HG02885 (cell line): ENCODE measurements around the gene ERMARD.

Source experiments
- ATAC-seq: cut with Tn5 transposase; IDR thresholded peaks from one replicate; pipeline ENCODE4 v1.9.1; 2021; ENCODE audit warnings: mild to moderate bottlenecking; ENCODE audit not compliant: unreplicated experiment, poor library complexity

ERMARD gene

DNA sequence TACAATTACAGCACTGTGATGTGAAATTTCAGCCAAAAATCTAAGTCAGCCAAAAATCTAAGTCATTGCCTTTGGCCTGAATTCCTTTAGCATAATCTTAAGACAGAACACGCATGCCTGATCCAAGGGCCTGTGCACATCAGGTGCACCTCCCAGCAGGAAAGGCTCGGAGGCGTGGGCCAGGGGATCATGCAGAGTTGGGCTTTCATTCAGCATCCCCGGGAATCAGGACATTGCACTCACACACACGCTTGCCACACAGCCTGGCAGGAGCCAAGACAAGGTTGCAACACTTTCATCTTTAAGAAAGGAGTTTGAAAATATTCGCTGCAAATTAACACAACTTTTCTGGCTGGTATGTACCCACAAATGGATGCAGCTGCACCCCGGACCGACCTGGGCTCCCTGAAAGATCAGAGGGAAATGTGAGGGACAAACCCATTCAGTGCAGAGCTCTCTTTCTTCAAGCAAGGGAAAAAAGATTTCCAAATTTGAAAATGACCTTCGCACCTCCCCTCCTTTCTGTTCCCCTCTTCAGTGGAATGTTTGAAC is 48.8 kb downstream of the ERMARD start:
- ATAC-seq, result no peak

GRCh38 chr6:169800668-169801395 is 49.4 kb downstream of the ERMARD start:
- no peak for ATAC-seq

DNA sequence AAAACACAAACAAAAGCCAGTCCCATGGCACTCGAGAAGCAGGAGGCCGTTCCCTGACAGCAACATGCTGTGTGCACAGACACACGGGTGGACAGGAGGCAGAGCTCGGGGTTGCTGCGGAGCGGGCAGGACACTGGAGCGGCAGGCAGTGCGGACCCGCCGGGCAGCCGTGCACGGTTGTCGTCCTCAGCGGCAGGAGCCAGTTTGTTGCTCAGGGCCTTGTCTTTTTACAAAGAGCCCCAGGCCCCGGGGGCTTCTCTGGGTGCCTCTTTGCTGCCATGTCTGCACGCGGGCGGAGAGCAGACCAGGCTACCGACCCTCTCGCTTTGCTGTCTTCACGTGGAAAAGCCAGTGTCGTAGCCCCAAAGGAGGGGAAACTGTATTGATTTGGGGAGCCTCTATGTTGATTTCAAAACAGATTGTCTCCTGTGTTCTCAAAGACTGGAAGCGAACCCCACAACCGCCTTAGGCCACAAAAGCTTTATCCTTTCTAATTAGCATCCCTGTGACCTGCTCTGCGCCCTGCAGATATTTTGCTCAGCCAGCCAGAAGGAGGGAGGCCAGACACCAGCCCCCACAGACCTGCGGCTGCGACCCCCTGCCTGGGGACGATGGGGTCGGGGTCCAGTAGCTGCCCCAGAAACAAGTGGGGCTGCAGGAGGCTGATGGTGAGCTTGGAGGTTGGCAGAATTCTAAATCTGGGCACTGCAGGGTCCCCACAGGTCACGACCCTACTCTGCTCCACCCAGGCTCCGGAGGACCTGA is 50.2 kb downstream of the ERMARD start:
- ATAC-seq, result no peak

- no peak for ATAC-seq
Measured at GRCh38 chr6:169802790-169803189, 51.4 kb downstream of the ERMARD start.

- ATAC-seq, result peak; percentile 46
Measured at GRCh38 chr6:169803271-169803811, 51.9 kb downstream of the ERMARD start.

DNA sequence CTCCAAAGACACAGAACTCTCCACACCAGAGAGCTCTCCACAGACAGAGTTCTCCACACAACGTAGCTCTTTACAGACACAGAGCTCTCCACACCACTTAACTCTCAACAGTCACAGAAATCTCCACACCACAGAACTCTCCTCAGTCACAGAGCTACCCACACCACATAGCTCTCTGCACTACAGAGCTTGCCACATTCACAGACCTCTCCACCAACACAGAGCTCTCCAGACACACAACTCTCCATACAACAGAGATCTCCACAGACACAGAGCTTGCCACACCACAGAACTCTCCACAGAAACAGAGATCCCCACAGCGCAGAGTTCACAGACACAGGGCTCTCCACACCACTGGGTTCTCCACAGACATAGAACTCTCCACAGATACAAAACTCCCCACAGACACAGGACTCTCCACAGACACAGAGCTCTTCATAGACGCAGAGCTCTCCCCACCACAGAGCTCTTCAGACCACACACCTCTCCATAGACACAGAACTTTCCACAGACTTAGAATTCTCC is 52.5 kb downstream of the ERMARD start:
- peak; percentile 20 for ATAC-seq

- ATAC-seq, result no peak
Measured at GRCh38 chr6:169804427-169804826, 53.0 kb downstream of the ERMARD start.

GRCh38 chr6:169805242-169805838 is 53.9 kb downstream of the ERMARD start:
- no peak for ATAC-seq

DNA sequence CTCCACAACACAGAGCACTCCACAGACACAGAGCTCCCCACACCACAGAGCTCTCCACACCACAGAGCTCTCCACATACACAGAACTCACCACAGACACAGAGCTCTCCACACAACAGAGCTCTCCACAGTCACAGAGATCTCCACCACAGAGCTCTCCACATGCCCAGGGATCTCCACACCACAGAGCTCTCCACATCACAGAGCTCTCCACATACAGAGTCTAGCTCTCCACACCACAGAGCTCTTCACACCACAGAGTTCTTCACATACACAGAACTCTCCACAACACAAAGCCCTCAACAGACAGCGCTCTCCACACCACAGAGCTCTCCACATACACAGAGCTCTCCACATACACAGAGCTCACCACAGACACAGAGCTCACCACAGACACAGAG is 55.3 kb downstream of the ERMARD start:
- no peak for ATAC-seq

GRCh38 chr6:169807229-169807628 is 55.8 kb downstream of the ERMARD start:
- no peak for ATAC-seq

- no peak for ATAC-seq
Measured at GRCh38 chr6:169807699-169808607, 56.5 kb downstream of the ERMARD start.

- no peak for ATAC-seq
Measured at GRCh38 chr6:169808608-169808967, 57.2 kb downstream of the ERMARD start.

GRCh38 chr6:169809386-169809785 is 58.0 kb downstream of the ERMARD start:
- no peak for ATAC-seq

GRCh38 chr6:169810066-169810989 is 58.9 kb downstream of the ERMARD start:
- no peak for ATAC-seq

GRCh38 chr6:169811072-169811471 is 59.6 kb downstream of the ERMARD start:
- no peak for ATAC-seq

GRCh38 chr6:169811521-169812256 is 60.3 kb downstream of the ERMARD start:
- ATAC-seq, result no peak

DNA sequence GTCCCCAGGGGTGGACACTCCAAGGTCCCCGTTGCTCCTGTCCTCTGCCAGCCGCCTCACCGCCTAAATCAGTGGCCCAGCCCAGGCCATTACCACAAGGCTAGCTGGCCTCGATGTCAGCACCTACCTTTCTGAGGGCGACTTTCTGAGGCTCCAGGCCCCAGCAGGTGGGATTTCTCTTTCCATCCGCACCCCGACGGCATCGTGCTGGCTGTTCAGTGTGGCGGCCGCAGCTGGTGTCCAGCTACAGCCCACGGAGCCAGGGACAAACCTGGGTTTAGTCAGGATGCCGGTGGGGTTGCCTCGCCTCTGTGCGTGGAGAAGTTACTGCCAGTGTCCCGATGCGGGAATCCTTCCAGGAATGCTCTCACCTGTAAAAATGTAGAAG is 60.8 kb downstream of the ERMARD start:
- ATAC-seq, result no peak

DNA sequence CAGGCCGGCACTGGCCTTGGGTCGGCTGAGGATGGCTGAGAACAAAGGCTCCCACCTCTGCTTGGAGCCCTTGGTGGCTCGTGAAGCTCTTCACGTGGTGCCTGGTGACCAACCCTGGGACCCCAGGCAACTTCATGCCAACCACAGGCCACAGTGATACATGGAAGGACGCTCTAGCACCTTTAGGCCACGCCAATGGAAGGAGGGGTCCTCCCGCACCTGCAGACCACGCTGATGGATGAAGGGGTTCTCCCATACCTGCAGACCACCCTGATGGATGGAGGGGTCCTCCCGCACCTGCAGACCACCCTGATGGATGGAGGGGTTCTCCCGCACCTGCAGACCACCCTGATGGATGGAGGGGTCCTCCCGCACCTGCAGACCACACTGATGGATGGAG is 62.5 kb downstream of the ERMARD start:
- ATAC-seq, result no peak
